Measurements from ENCODE around the gene SMAD6. TPM values are rescaled to one million over a fixed set of nuclear protein-coding genes. Genes with fewer than 3 reads are reported as not detected.

The SMAD6 gene
- total RNA-seq, 6 experiments from 2014 or later = 10.5 to 17.2 (median 12.3) TPM

- ATAC-seq (no peak), DNase-seq (no peak)
- no peak overlapping the region for H3K27ac ChIP-seq
- H3K4me1 ChIP-seq = no peaks in the 10 kb centered on the region
- H3K4me3 ChIP-seq = no peak overlapping the region
- H3K9me3 ChIP-seq = no peaks in the 10 kb centered on the region
- WGBS (ENCODE audit: insufficient coverage, low coverage, low lambda C conversion rate, missing lambda C conversion rate) = 60% methylated on average over 4 of the region's 8 CpGs
- H3K36me3 ChIP-seq = no peaks in the 10 kb centered on the region
- H3K27me3 ChIP-seq = no peaks in the 10 kb centered on the region
- intact Hi-C loops (cut with DNase I) = loop anchor here in 1 of 2 donors (10.0 kb wide), 1 partner anchor 58 kb away; no protein-coding TSS in a partner anchor
- no peak for TF ChIP-seq CTCF (IDR thresholded peaks at IDR 0.05)
- no peak for TF ChIP-seq POLR2A (IDR thresholded peaks at IDR 0.05)
Measured at GRCh38 chr15:66786708-66787488, 84.9 kb downstream of the SMAD6 start.

- ATAC-seq = no peak
- no peak overlapping the region for H3K4me3 ChIP-seq
- no peaks in the 10 kb centered on the region for H3K9me3 ChIP-seq
- no peaks in the 10 kb centered on the region for H3K36me3 ChIP-seq
- intact Hi-C loops (cut with DNase I) = loop anchor here in 1 of 2 donors (10.0 kb wide), 1 partner anchor 57 kb away; no protein-coding TSS in a partner anchor
- DNase-seq = no peak
- no peaks in the 10 kb centered on the region for H3K4me1 ChIP-seq
- no peaks in the 10 kb centered on the region for H3K27me3 ChIP-seq
- 92% methylated on average over 1 of the region's 1 CpG for WGBS (ENCODE audit: insufficient coverage, low coverage, low lambda C conversion rate, missing lambda C conversion rate)
- H3K27ac ChIP-seq = no peak overlapping the region
- TF ChIP-seq CTCF (IDR thresholded peaks at IDR 0.05) = no peak
- no peak for TF ChIP-seq POLR2A (IDR thresholded peaks at IDR 0.05)
Measured at GRCh38 chr15:66787489-66787871, 85.4 kb downstream of the SMAD6 start.

GRCh38 chr15:66788024-66788423, 86.0 kb downstream of the SMAD6 start:
- no peak for DNase-seq
- H3K36me3 ChIP-seq = no peaks in the 10 kb centered on the region
- H3K9me3 ChIP-seq = no peaks in the 10 kb centered on the region
- no peak overlapping the region for H3K27ac ChIP-seq
- TF ChIP-seq CTCF (IDR thresholded peaks at IDR 0.05) (no peak), POLR2A (IDR thresholded peaks at IDR 0.05) (no peak)
- H3K27me3 ChIP-seq = no peaks in the 10 kb centered on the region
- ATAC-seq = no peak
- WGBS (ENCODE audit: insufficient coverage, low coverage, low lambda C conversion rate, missing lambda C conversion rate) = 93% methylated on average over 2 of the region's 4 CpGs
- no peaks in the 10 kb centered on the region for H3K4me1 ChIP-seq
- intact Hi-C loops (cut with DNase I) = loop anchor here in 1 of 2 donors (10.0 kb wide), 1 partner anchor 57 kb away; no protein-coding TSS in a partner anchor
- H3K4me3 ChIP-seq = no peak overlapping the region

GRCh38 chr15:66789029-66790025, 87.3 kb downstream of the SMAD6 start:
- no peak for DNase-seq
- Histone ChIP-seq H3K27ac (no peak overlapping the region), H3K27me3 (no peaks in the 10 kb centered on the region), H3K4me3 (no peak overlapping the region), H3K36me3 (no peaks in the 10 kb centered on the region), H3K4me1 (no peaks in the 10 kb centered on the region), H3K9me3 (no peaks in the 10 kb centered on the region)
- peak; percentile 67 to 81 (median 72) for ATAC-seq
- intact Hi-C loops (cut with DNase I) = loop anchor here in 1 of 2 donors (10.0 kb wide), 1 partner anchor 55 kb away; no protein-coding TSS in a partner anchor
- TF ChIP-seq CTCF (IDR thresholded peaks at IDR 0.05) = peak; percentile 37 to 58 (median 50)
- no peak for TF ChIP-seq POLR2A (IDR thresholded peaks at IDR 0.05)
- WGBS (ENCODE audit: insufficient coverage, low coverage, low lambda C conversion rate, missing lambda C conversion rate) = 55% methylated on average over 5 of the region's 5 CpGs

All from right lobe of liver (tissue), 6 donors.